ENCODE data around the gene DEFB131A.
"Not testable (repeated sequence)": the region's sequence is repeated elsewhere in the genome, so short reads cannot be mapped to it uniquely, and the experiment has no call there.

Gene DEFB131A
- total RNA-seq = 0 reads per million in 3 experiments

DNA sequence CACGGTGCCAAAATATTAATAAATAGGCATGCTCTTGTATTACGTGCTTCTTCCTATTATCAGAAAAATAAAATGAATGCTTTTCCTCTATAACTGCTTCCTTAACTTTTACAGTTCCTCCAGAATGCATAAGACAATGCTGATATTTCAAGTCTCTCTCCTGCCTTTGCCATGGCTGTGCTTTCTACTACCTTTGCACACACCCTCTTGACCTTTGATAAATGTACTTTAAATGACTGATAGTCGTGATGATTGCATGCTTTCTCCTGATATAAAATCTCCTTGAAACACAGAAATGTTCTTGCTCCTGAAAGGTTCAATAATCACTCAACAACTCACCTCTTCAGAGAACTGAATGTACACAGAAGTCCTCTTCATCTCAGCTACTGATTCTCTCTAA is at the start of gene DEFB131A:
TSS of gene DEFB131A (plus strand) at position 301 of the 400 bp plus-strand sequence. CDS start 120 bp downstream, outside the sequence.
- DNase-seq = not testable (repeated sequence)

DNA sequence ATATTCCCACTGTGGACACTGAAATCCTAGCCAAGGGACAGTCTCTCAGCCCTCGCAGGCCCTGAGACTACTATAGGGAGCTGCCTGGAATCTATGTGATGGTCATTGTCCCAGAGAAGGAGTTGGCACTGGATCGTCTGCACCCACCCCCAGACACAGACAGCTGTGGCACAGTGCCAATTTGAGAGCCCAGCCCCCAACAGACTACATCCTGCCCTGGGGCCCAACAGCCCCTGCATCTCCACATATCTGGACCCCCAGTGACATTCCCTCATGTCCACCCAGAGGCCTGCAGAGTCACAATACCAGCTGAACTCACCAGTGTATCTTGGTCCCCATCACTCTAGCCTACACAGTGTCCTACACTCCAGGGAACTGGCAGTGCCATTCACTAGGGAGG is 38.4 kb upstream of the DEFB131A start:
- DNase-seq = not testable (repeated sequence)

DNA sequence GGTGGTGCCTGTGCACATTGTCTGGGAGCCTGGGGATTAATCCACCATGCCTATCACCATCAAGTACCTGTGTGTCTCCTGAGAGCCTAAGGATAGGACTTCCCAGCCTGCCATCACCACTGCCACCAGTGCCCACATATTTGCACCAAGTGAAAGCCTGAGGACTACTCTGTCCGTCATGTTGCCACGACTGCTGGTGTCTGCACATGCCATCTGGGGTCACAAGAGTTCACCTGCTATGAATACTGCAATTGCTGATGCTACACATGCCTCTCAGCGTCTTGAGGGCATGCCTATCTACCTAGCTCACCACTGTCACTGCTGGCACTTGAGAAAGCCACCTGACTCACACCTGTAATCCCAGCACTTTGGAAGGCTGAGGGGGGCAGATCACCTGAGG is 37.7 kb upstream of the DEFB131A start:
- DNase-seq = not testable (repeated sequence)

GRCh38 chr4:9409793-9410192 is 34.4 kb upstream of the DEFB131A start:
- DNase-seq = no peak

- not testable (repeated sequence) for DNase-seq
These were observed 22.2 kb upstream of the DEFB131A start for GRCh38 chr4:9421884-9422455.

DNA sequence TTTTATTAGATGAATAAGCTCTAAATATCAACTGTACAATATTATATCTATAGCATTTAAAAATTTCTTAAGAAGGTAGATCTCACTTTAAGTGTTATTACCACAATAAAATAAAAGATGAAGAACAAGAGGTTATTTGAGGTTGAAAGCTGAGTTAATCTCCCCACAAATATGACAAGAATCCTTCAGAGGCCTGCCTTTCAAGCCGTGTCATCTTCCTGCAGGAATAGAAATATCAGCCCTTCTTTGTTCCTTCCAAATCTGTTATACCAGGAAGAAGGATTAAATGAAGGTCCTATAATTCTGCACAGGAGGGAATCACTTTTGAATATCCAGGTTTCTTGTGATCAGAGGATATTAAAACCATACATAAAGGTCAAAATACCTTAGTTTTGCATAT is 18.3 kb upstream of the DEFB131A start:
- not testable (repeated sequence) for DNase-seq

DNA sequence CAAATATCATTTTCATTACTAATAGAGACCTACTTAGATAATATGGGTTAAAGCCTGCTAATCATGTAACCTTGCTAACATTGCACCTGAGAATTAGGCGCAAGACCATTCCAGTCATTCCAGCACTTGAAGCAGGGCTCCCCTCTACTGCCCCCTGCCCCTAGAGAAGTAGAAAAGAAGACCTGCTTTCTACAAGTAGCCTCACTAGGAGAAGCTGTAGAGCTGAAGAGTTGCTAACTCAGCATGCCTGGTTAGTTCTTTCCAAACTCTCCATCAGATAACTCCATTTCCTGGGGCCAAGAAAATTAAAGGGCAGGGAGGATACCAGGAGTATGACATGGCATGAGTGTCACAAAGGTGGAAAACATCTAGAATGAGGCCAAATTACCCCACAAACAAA is 14.2 kb upstream of the DEFB131A start:
- not testable (repeated sequence) for DNase-seq

DNA sequence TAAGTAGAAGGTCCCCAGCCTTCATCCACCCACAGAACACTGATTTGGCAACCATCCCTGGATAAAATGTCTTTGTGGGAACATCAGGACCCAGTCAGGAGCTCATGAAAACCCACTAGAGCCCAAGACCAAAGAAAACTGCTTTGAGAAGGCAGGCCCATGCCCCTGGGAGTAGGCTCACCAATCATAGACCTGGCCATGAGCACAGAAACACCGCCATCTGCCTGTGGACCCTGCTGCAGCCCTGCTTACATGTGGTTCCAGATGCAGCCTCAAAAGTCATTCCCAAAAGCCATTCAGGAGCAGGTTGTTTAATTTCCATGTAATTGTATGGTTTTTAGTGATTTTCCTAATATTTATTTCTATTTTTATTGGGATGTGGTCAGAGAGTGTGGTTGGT is 10.9 kb upstream of the DEFB131A start:
- DNase-seq = not testable (repeated sequence)

- not testable (repeated sequence) for DNase-seq
These were observed 7.5 kb upstream of the DEFB131A start for GRCh38 chr4:9436728-9437127.

DNA sequence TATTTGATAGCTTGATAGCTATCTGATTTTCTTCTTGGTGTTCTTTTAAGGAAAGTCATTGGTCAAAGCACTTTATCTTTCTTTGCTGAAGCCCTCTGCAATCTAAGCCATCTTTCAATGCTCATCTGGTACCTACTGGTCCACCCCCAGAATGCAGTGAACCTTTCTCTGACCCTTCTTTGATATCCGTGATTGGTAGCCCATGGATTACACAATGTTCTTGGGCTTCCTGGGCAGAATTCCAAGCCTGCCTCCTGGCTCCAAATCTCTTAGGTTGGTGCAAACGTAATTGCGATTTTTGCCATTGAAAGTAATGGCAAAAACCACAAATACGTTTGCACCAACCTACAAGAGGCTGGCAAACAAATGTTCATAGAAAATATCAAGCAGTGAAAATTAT is 1.9 kb upstream of the DEFB131A start:
- not testable (repeated sequence) for DNase-seq

DNA sequence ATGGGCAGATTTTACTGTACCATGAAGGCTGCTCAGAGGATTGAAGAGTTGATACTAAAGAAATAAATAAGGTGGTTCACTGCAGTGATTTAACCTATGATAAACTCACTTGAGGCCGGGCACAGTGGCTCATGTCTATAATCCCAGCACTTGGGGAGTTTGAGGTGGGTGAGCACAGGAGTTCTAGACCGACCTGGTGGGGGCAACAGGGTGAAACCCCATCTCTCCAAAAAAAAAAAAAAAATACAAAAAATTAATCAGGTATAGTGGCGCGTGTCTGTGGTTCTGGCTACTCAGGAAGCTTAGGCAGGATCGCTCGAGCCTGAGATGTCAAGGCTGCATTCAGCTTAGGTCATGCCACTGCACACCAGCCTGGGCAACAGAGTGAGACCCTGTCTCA is 467 bp downstream of the DEFB131A start:
- not testable (repeated sequence) for DNase-seq

- not testable (repeated sequence) for DNase-seq
These were observed 8.0 kb downstream of the DEFB131A start for GRCh38 chr4:9452251-9452650.

DNA sequence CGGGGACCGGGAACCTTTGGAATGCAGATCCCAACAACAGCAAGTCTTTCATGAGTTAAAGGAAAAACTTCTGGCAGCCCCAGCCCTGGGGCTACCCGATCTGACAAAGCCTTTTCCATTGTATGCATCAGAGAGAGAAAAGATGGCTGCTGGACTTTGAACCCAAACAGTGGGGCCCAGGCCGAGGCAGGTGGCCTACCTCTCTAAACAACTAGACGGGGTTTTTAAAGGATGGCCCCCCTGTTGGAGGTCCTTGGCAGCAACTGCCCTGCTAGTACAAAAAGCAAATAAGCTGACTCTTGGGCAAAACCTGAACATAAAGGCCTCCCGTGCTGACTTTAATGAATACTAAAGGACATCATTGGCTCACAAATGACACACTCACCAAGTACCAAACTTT is 10.1 kb downstream of the DEFB131A start:
- DNase-seq = not testable (repeated sequence)

GRCh38 chr4:9455046-9455445 is 10.8 kb downstream of the DEFB131A start:
- not testable (repeated sequence) for DNase-seq

DNA sequence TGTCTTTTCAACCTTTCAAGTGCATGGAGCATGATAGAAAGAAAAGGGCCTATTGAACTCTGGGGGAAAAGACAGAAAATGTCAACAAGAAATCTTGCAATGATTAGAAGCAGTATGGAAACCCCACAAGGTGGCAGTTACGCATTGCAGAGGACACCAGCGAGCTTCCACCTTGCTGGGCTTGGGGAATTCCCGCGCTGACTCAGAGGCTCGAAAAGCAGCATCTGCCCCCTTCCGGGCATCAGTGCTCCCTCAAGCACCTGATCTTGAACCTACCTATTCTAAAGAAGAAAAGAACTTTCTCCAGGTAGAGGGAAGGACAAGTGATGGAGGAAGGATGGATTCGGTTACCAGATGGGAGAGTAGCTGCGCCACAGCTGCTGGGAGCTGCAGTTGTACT is 35.3 kb downstream of the DEFB131A start:
- not testable (repeated sequence) for DNase-seq

DNA sequence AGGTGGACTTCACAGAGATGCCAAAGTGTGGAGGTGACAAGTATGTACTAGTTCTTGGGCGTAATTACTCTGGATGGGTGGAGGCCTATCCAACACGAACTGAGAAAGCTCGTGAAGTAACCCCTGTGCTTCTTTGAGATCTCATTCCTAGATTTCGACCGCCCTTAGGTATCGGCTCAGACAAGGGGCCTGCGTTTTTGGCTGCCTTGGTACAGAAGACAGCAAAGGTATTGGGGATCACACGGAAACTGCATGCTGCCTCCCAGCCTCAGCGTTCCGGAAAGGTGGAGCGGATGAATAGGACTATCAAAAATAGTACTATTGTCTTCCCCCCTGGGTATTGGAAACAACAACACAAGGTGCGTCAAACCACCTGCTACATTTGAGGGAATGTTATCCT is 35.9 kb downstream of the DEFB131A start:
- not testable (repeated sequence) for DNase-seq

DNA sequence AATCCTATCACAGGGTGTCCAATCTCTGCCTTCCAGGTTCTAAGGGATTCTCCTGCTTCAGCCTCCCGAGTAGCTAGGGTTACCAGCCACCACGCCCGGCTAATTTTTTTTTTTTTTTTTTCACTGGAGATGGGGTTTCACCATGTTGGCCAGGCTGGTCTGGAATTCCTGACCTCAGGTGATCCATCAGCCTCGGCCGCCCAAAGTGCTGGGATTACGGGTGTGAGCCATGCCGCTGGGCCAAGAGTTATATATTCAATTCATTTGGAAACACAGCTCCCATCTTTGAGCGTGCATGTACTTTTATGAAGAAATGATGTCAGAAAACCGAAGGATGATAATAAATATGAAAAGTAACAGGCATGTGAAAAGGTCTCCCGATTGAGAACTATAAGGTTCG is 38.7 kb downstream of the DEFB131A start:
- not testable (repeated sequence) for DNase-seq

- DNase-seq = not testable (repeated sequence)
These were observed 39.5 kb downstream of the DEFB131A start for GRCh38 chr4:9483682-9484081.

DNA sequence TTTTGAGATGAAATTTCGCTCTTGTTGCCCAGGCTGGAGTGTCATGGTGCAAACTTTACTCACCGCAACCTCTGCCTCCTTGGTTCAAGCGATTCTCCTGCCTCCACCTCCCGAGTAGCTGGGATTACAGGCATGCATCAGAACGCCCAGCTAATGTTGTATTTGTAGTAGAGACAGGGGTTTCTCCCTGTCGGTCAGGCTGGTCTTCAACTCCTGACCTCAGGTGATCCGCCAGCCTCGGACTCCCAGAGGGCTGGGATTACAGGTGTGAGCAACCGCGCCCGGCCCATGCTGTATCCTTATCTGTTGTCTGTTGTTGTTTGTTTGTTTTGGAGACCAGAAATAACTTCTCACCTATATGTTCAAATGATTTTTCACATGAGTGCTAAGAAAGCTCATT is 42.7 kb downstream of the DEFB131A start:
- not testable (repeated sequence) for DNase-seq

GRCh38 chr4:9488796-9489195 is 44.6 kb downstream of the DEFB131A start:
- DNase-seq = not testable (repeated sequence)

DNA sequence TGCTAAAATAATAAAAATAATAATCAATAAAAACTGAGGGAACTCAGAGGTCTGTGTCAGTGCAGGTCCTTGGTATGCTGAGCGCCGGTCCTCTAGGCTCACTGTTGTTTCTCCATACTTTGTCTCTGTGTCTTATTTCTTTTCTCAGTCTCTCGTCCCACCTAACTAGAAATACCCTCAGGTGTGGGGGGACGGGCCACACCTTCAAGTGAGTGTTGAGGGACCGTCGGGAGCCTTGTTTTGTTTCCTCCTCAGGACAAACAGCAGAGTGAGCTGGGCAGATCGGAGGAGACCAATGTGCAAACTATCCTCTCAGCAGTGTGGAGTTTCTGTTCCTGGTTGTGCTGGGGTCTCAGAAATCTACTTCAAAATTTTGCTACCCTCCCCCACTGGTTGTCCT is 46.3 kb downstream of the DEFB131A start:
- DNase-seq = not testable (repeated sequence)

- not testable (repeated sequence) for DNase-seq
These were observed 46.8 kb downstream of the DEFB131A start for GRCh38 chr4:9490986-9491385.

- not testable (repeated sequence) for DNase-seq
These were observed 49.4 kb downstream of the DEFB131A start for GRCh38 chr4:9493589-9493988.

GRCh38 chr4:9494256-9495035 is 50.2 kb downstream of the DEFB131A start:
- DNase-seq = not testable (repeated sequence)
